Left ventricle myocardium inferior (tissue), 1 donor: ENCODE measurements around the gene GPS1. TPM values are rescaled to one million over a fixed set of nuclear protein-coding genes. Genes with fewer than 3 reads are reported as not detected.

Experiments used
- DNase-seq: peaks from one replicate; pipeline ENCODE4 v3.0.0-alpha.2; 2020
- H3K27ac ChIP-seq: fragments of 200-600 bp; replicated peaks from 2 replicates; pipeline ENCODE4 v1.8.0; 2021
- H3K27me3 ChIP-seq: fragments of 200-600 bp; 2 replicates; pipeline ENCODE4 v1.8.0; 2021; ENCODE audit warnings: low read depth
- H3K36me3 ChIP-seq: fragments of 200-600 bp; 2 replicates; pipeline ENCODE4 v1.8.0; 2021
- H3K4me1 ChIP-seq: fragments of 200-600 bp; 2 replicates; pipeline ENCODE4 v1.8.0; 2021
- H3K4me3 ChIP-seq: fragments of 200-600 bp; 2 replicates; pipeline ENCODE4 v1.8.0; 2021; ENCODE audit warnings: mild to moderate bottlenecking, moderate library complexity
- H3K9me3 ChIP-seq: fragments of 200-600 bp; replicated peaks from 2 replicates; pipeline ENCODE4 v1.8.0; 2021
- CTCF ChIP-seq: fragments of 200-600 bp; IDR thresholded peaks from 2 replicates; pipeline ENCODE4 v1.8.0; 2021; ENCODE audit warnings: antibody characterized with exemption, mild to moderate bottlenecking, borderline replicate concordance
- intact Hi-C: fragments of 100-400 bp; cut with micrococcal nuclease; formaldehyde crosslinking; loops from one replicate; pipeline ENCODE4 v1.11.0; 2022
- total RNA-seq: library from RNA; stranded (reverse); fragmentation: NEBNext Ultra II Directional; extraction: Animal tissue kit (Norgen Biotek cat#: 25700); gene quantifications from one replicate; pipeline ENCODE4 v1.2.1, GENCODE V29; 2021
- donor health status: DM: no; HTN: yes; CAD: no; lungs with severe emphysema.

The GPS1 gene
- total RNA-seq, 1 donor from 2014 or later: 85.9 TPM

GRCh38 chr17:82050152-82050760 lies 1.4 kb upstream of the GPS1 start:
- no peaks in the 10 kb centered on the region for H3K9me3 ChIP-seq
- H3K4me3 ChIP-seq: peak overlapping the region; percentile 91
- no peaks in the 10 kb centered on the region for H3K27me3 ChIP-seq
- H3K4me1 ChIP-seq: peaks cover 44% of the 10 kb centered on the region
- H3K27ac ChIP-seq: no peak overlapping the region
- DNase-seq: no peak
- intact Hi-C loops: no loop called here
- no peak for TF ChIP-seq CTCF
- peaks cover 53% of the 10 kb centered on the region for H3K36me3 ChIP-seq

GRCh38 chr17:82050761-82051641 lies 697 bp upstream of the GPS1 start:
- intact Hi-C loops: no loop called here
- Histone ChIP-seq H3K27ac (peak overlapping the region; percentile 75), H3K36me3 (peaks cover 61% of the 10 kb centered on the region), H3K9me3 (no peaks in the 10 kb centered on the region), H3K4me1 (peaks cover 44% of the 10 kb centered on the region), H3K4me3 (peak overlapping the region; percentile 91), H3K27me3 (no peaks in the 10 kb centered on the region)
- DNase-seq: no peak
- TF ChIP-seq CTCF: no peak

GRCh38 chr17:82052638-82053059 lies 951 bp downstream of the GPS1 start:
- Histone ChIP-seq H3K4me3 (peak overlapping the region; percentile 91), H3K9me3 (no peaks in the 10 kb centered on the region), H3K27ac (peak overlapping the region; percentile 75), H3K27me3 (no peaks in the 10 kb centered on the region), H3K36me3 (peaks cover 70% of the 10 kb centered on the region), H3K4me1 (peaks cover 44% of the 10 kb centered on the region)
- no peak for TF ChIP-seq CTCF
- DNase-seq: no peak
- intact Hi-C loops: no loop called here

- TF ChIP-seq CTCF: no peak
- peaks cover 70% of the 10 kb centered on the region for H3K36me3 ChIP-seq
- no peak for DNase-seq
- no peaks in the 10 kb centered on the region for H3K9me3 ChIP-seq
- no peaks in the 10 kb centered on the region for H3K27me3 ChIP-seq
- intact Hi-C loops: no loop called here
- H3K4me1 ChIP-seq: peaks cover 44% of the 10 kb centered on the region
- no peak overlapping the region for H3K27ac ChIP-seq
- peak overlapping the region; percentile 91 for H3K4me3 ChIP-seq
Observed at GRCh38 chr17:82053130-82053529, 1.4 kb downstream of the GPS1 start.

GRCh38 chr17:82053556-82054263 lies 2.0 kb downstream of the GPS1 start:
- no peaks in the 10 kb centered on the region for H3K9me3 ChIP-seq
- no peak for TF ChIP-seq CTCF
- no peak overlapping the region for H3K27ac ChIP-seq
- intact Hi-C loops: no loop called here
- no peak for DNase-seq
- peak overlapping the region; percentile 91 for H3K4me3 ChIP-seq
- peaks cover 44% of the 10 kb centered on the region for H3K4me1 ChIP-seq
- H3K36me3 ChIP-seq: peaks cover 70% of the 10 kb centered on the region
- H3K27me3 ChIP-seq: no peaks in the 10 kb centered on the region
